Gastrocnemius medialis (tissue), 4 donors: Measurements from ENCODE around the gene INPP4A. TPM values are rescaled to one million over a fixed set of nuclear protein-coding genes. Genes with fewer than 3 reads are reported as not detected.
"Not testable (repeated sequence)": the region's sequence is repeated elsewhere in the genome, so short reads cannot be mapped to it uniquely, and the experiment has no call there.

Experiments used
- ATAC-seq, 2 donors: fragments of 150-250 bp; one replicate each; pipeline ENCODE4 v1.9.1; 2016
- DNase-seq, 2 donors: peaks; one replicate each; pipeline ENCODE4 v3.0.0-alpha.2; 2019
- H3K27ac ChIP-seq, 4 donors: fragments of 200-600 bp; sonication (generic); 1 replicate in 1 of 4; 2 replicates in 3 of 4; pipeline ENCODE4 v1.5.1; 2016 to 2018; ENCODE audit warnings: mild to moderate bottlenecking in 2 of 4, moderate library complexity in 1 of 4
- H3K27me3 ChIP-seq, 3 donors: fragments of 200-600 bp; sonication (generic) in 2 of 3; 1 replicate in 1 of 3; 2 replicates in 2 of 3; pipeline versions ENCODE4 v1.5.1 to v1.6.0; 2016 to 2019; ENCODE audit warnings: mild to moderate bottlenecking in 1 of 3, moderate library complexity in 1 of 3
- H3K36me3 ChIP-seq, 2 donors: fragments of 200-600 bp; sonication (generic) in 1 of 2; one replicate each; pipeline ENCODE4 v1.5.1; 2017 to 2018
- H3K4me1 ChIP-seq, 2 donors: fragments of 200-600 bp; sonication (generic) in 1 of 2; one replicate each; pipeline ENCODE4 v1.5.1; 2016 to 2017; ENCODE audit warnings: mild to moderate bottlenecking in 2 of 2
- H3K4me3 ChIP-seq, 4 donors: fragments of 200-600 bp; sonication (generic) in 3 of 4; 1 replicate in 1 of 4; 2 replicates in 3 of 4; pipeline ENCODE4 v1.5.1; 2016 to 2019; ENCODE audit warnings: mild to moderate bottlenecking in 2 of 4
- H3K9me3 ChIP-seq, 3 donors: fragments of 200-600 bp; sonication (generic) in 2 of 3; 1 replicate in 1 of 3; 2 replicates in 2 of 3; pipeline ENCODE4 v1.5.1; 2016 to 2019
- POLR2A ChIP-seq, 2 donors: fragments of 450-650 bp; IDR thresholded peaks; one replicate each; pipeline ENCODE4 v1.6.1; 2017; ENCODE audit warnings: antibody characterized with exemption in 2 of 2, mild to moderate bottlenecking in 2 of 2, moderate library complexity in 2 of 2
- in situ Hi-C, 4 donors: fragments of 200-750 bp; cut with MboI; loops; one replicate each; pipeline versions ENCODE4 v1.15.0 to v1.8.0; 2017; ENCODE audit warnings: low sequenced_read_pairs in 4 of 4
- intact Hi-C: fragments of 100-400 bp; cut with DNase I; formaldehyde crosslinking; loops from one replicate; pipeline ENCODE4 v1.15.1; 2023; ENCODE audit warnings: low total_unique reads
- total RNA-seq, 4 donors: library from RNA; depleted of rRNA; stranded (reverse); fragments of >200 nt; gene quantifications; one replicate each; pipeline versions ENCODE4 v1.1.0 to v1.2.3, GENCODE V29; 2016
- TF ChIP-seq, protein P1 (sequence below), 5 experiments: fragments of 450-650 bp in 3 of 5; fragments of 200-600 bp in 2 of 5; sonication (generic) in 2 of 5; IDR thresholded peaks in 4 of 5; conservative IDR thresholded peaks in 1 of 5; 1 replicate in 4 of 5; 2 replicates in 1 of 5; pipeline ENCODE4 v1.5.1; 2016 to 2019; ENCODE audit warnings: antibody characterized with exemption in 5 of 5, mild to moderate bottlenecking in 3 of 5, moderate library complexity in 3 of 5

The INPP4A gene
- total RNA-seq, 4 donors from 2014 or later = 9.8 to 19.6 (median 16.0) TPM

DNA sequence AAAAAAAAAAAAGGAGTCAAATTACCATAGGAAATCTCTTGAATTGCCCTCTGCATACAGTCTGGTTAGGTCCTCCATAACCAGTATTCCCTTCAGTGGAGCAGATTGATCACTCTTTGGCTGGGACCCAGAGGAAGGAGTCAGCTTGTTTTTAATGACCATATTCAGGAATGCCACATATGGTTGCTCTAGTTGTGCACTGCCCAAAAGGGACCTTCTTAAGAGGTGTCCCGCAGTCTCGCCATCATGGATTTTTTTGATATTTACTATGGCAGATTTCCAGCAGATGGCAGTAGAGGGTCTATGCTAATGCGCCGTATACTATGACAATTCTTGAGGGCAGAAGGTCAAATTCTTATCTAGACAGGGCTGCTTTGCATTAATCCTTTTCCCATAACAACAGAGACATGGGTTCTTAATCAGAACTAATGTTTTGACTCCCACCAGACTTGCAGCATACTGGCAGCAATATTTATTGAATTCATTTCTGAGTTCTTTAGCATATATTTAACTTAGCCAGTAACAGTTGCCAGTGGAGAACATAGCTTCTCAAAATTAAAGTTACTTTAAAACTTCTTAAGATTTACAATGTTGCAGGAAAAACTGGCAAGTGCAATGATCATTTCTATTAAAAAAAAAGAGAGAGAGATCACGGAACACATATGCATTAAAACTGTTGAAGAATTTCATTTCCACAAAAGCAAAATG, 31.8 kb upstream of the INPP4A start:
- DNase-seq = no peak
- Histone ChIP-seq H3K4me1 (no peaks in the 10 kb centered on the region), H3K9me3 (no peaks in the 10 kb centered on the region), H3K27ac (no peak overlapping the region), H3K36me3 (no peaks in the 10 kb centered on the region), H3K27me3 (no peaks in the 10 kb centered on the region), H3K4me3 (no peak overlapping the region)
- TF ChIP-seq, protein P1, sequence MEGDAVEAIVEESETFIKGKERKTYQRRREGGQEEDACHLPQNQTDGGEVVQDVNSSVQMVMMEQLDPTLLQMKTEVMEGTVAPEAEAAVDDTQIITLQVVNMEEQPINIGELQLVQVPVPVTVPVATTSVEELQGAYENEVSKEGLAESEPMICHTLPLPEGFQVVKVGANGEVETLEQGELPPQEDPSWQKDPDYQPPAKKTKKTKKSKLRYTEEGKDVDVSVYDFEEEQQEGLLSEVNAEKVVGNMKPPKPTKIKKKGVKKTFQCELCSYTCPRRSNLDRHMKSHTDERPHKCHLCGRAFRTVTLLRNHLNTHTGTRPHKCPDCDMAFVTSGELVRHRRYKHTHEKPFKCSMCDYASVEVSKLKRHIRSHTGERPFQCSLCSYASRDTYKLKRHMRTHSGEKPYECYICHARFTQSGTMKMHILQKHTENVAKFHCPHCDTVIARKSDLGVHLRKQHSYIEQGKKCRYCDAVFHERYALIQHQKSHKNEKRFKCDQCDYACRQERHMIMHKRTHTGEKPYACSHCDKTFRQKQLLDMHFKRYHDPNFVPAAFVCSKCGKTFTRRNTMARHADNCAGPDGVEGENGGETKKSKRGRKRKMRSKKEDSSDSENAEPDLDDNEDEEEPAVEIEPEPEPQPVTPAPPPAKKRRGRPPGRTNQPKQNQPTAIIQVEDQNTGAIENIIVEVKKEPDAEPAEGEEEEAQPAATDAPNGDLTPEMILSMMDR (IDR thresholded peaks at IDR 0.05 in 4 of 5, conservative IDR thresholded peaks at IDR 0.05 in 1 of 5) = peak in 4 of 5 experiments; percentile 51 to 64 (median 60)
- TF ChIP-seq POLR2A (IDR thresholded peaks at IDR 0.05) = no peak
- peak; percentile 51 to 52 for ATAC-seq
- intact Hi-C loops = loop anchor here (10.0 kb wide), 3 partner anchors 152 to 422 kb away; partner anchors contain the start of genes COA5 and UNC50
- in situ Hi-C loops = loop anchor here in 2 of 4 donors (10.0 to 25.0 kb wide), 3 partner anchors 149 to 424 kb away; partner anchors contain the start of genes COA5 (in 1 of the 2) and UNC50 (in 1 of the 2)

DNA sequence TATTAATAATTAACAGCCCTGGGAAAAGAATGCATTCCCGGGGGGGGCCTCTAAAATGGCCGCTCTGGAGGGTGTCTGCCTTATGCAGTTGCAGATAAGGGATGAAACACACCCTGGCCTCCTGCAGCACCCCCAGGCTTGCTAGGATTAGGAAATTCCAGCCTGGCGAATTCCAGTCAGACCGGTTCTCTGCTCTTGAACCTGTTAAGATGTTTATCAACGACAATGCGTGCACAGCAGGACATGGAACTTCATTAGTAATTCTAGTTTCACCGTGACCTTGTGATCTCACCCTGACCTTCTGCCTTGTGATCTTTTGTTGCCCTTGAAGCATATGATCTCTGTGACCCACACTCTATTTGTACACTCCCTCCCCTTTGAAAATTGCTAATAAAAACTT, 30.4 kb upstream of the INPP4A start:
- not testable (repeated sequence) for H3K36me3 ChIP-seq, H3K27ac ChIP-seq, DNase-seq, ATAC-seq, H3K4me1 ChIP-seq, H3K27me3 ChIP-seq, H3K9me3 ChIP-seq, H3K4me3 ChIP-seq
- in situ Hi-C loops = loop anchor here in 2 of 4 donors (10.0 to 25.0 kb wide), 3 partner anchors 148 to 423 kb away; partner anchors contain the start of genes COA5 (in 1 of the 2) and UNC50 (in 1 of the 2)
- intact Hi-C loops = loop anchor here (10.0 kb wide), 3 partner anchors 151 to 421 kb away; partner anchors contain the start of genes COA5 and UNC50

DNA sequence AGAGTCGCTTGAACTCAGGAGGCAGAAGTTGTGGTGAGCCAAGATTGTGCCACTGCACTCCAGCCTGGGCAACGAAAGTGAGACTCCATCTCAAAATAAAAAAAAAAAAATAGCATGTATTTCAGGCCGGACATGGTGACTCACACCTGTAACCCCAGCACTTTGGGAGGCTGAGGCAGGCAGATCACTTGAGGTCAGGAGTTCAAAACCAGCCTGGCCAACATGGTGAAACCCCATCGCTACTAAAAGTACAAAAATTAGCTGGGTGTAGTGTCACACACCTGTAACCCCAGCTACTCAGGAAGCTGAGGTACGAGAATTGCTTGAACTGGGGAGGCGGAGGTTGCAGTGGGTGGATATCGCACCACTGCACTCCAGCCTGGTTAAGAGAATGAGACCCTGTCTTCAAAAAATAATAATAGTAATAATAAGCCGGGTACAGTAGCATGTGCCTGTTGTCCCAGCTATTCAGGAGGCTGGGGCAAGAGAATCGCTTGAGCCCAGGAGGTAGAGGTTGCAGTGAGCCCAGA, 28.9 kb upstream of the INPP4A start:
- intact Hi-C loops = loop anchor here (10.0 kb wide), 3 partner anchors 149 to 419 kb away; partner anchors contain the start of genes COA5 and UNC50
- H3K4me3 ChIP-seq, H3K4me1 ChIP-seq, H3K27me3 ChIP-seq, H3K27ac ChIP-seq, H3K9me3 ChIP-seq, ATAC-seq, H3K36me3 ChIP-seq, DNase-seq: not testable (repeated sequence)
- in situ Hi-C loops = loop anchor here in 2 of 4 donors (10.0 to 25.0 kb wide), 3 partner anchors 147 to 422 kb away; partner anchors contain the start of genes COA5 (in 1 of the 2) and UNC50 (in 1 of the 2)

DNA sequence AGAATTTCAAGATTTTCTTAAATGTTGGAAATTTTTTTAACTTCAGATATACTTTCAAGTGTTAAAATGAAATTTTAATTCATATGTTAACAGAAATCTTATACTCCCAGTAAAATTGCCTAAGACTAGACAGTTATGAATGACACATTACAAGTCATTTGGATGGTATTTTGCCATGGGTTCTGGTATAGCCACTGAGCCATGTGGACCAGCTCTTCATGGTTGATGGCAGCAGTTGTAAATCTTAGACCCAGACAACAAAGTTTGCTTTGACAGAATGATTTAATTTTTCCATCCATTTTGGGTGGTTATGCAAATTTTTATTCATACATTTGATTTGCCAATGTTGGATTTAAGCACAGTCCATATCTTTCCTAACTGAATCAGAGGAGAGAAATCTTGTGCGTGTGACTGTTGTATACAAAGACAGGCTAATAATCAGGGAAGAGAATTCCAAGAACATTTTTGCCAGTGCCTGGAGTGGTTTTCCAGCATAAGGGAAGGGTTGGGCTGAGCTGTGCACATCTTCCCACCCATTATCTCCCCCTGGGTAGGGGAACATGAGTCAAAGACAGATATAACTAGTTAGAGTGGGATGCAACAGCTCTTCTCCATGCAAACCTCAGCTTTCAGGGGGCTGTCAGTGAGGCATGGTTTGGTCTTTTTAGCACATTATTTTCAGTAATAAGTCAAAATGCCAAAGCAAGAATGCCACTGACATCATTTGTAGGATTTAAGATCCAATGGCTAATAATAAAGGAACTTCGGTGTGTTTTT, 28.1 kb upstream of the INPP4A start:
- Histone ChIP-seq H3K27me3 (no peaks in the 10 kb centered on the region), H3K27ac (no peak overlapping the region), H3K4me3 (no peak overlapping the region), H3K36me3 (no peaks in the 10 kb centered on the region), H3K9me3 (no peaks in the 10 kb centered on the region), H3K4me1 (no peaks in the 10 kb centered on the region)
- in situ Hi-C loops = loop anchor here in 2 of 4 donors (10.0 to 25.0 kb wide), 3 partner anchors 146 to 421 kb away; partner anchors contain the start of genes COA5 (in 1 of the 2) and UNC50 (in 1 of the 2)
- ATAC-seq = no peak
- no peak for DNase-seq
- TF ChIP-seq POLR2A (IDR thresholded peaks at IDR 0.05) = no peak
- intact Hi-C loops = loop anchor here (10.0 kb wide), 3 partner anchors 148 to 418 kb away; partner anchors contain the start of genes COA5 and UNC50

DNA sequence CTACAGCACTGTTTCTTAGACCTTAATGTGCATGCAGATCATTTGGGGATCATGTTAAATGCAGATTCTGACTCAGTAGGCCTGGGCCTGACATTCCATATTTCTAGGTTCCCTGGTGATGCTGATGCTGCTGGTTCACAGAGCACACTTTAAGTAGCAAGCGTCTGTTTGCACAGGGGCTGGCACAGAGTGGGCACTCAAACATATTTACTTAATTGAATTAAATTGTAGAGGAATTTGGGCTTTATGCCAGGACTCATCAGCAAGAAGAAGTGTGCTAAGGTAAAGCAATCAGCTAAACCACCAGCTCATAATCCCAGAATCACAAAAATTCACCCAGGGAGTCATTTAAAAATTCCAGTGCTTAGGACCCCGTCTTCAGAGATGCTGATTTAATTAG, 25.1 kb upstream of the INPP4A start:
- H3K4me1 ChIP-seq = no peaks in the 10 kb centered on the region
- H3K4me3 ChIP-seq = no peak overlapping the region
- TF ChIP-seq, protein P1 (IDR thresholded peaks at IDR 0.05 in 4 of 5, conservative IDR thresholded peaks at IDR 0.05 in 1 of 5) = no peak
- TF ChIP-seq POLR2A (IDR thresholded peaks at IDR 0.05) = no peak
- in situ Hi-C loops = loop anchor here in 2 of 4 donors (10.0 to 25.0 kb wide), 3 partner anchors 143 to 418 kb away; partner anchors contain the start of genes COA5 (in 1 of the 2) and UNC50 (in 1 of the 2)
- no peak for DNase-seq
- H3K27ac ChIP-seq = no peak overlapping the region
- H3K27me3 ChIP-seq = no peaks in the 10 kb centered on the region
- no peaks in the 10 kb centered on the region for H3K9me3 ChIP-seq
- H3K36me3 ChIP-seq = no peaks in the 10 kb centered on the region
- no peak for ATAC-seq
- intact Hi-C loops = loop anchor here (10.0 kb wide), 3 partner anchors 145 to 415 kb away; partner anchors contain the start of genes COA5 and UNC50
